HG03342 (cell line): ENCODE measurements around the gene MAML3.
"Not testable (repeated sequence)": the region's sequence is repeated elsewhere in the genome, so short reads cannot be mapped to it uniquely, and the experiment has no call there.

Experiments used
- ATAC-seq: cut with Tn5 transposase; IDR thresholded peaks from one replicate; pipeline ENCODE4 v1.9.1; 2021; ENCODE audit warnings: mild to moderate bottlenecking, moderate library complexity; ENCODE audit not compliant: unreplicated experiment

The MAML3 gene

GRCh38 chr4:139712882-139713281, 441.1 kb downstream of the MAML3 start:
- ATAC-seq = no peak

GRCh38 chr4:139711461-139711860, 442.5 kb downstream of the MAML3 start:
- no peak for ATAC-seq

- ATAC-seq = no peak
Measured at GRCh38 chr4:139710073-139710472, 443.9 kb downstream of the MAML3 start.

DNA sequence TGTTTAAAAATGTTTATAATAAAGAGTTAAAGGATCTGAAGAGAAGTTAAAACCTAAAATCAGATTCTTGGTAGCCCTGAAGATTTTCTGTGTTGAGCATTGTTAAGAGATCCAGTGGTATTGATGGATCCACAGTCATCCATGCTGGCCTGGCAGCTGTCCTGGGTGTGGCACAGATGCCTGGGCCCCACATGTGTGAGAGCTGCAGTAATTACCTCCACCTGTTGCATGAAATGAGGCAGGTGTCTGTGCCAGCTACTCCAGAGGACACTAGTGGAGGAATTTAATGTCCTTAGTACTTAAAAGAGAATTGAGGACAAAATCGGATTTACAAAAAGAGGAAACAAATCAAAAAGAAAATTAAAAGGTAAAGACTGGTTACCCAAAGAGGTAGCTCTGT, 444.3 kb downstream of the MAML3 start:
- no peak for ATAC-seq

- ATAC-seq = no peak
Measured at GRCh38 chr4:139704915-139705485, 449.0 kb downstream of the MAML3 start.

DNA sequence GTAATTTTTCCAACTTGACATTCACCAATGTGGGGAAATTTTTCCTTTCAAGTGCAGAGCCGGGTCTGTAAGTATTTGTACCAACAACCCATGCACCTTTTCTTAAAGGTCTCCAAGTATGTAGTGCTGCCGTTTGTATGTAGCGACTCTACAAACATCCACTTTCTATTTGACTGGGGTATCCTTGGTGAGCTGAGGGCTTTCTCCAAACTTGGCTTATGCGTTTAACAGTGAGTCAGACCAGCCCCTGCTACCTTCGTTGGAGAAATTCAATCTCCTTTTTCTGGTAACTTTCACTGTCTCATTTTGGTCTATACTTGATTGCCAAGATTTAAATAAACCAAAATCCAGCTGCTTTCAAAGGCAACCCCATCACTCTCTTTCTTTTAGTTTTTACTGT, 453.4 kb downstream of the MAML3 start:
- no peak for ATAC-seq

- ATAC-seq = not testable (repeated sequence)
Measured at GRCh38 chr4:139698167-139698925, 455.6 kb downstream of the MAML3 start.

DNA sequence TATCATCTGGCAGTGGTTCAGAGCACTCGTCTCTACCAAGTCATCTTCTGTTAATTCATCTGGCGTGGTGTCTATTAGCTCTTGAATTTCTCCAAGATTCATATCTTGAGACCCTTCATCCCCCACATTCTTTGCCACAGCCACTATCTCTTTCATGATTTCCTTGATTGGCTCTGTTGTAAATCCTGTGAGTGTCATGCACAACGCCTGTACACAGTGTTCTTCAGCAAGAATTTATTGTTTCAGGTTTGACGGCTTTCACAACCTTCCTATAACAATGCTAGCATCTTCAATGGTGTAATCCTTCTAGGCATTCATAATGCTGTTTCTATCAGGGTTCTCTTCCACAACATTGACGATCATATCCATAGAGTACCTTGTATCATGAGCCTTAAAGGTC, 457.5 kb downstream of the MAML3 start:
- no peak for ATAC-seq

- ATAC-seq = no peak
Measured at GRCh38 chr4:139694522-139695107, 459.4 kb downstream of the MAML3 start.

DNA sequence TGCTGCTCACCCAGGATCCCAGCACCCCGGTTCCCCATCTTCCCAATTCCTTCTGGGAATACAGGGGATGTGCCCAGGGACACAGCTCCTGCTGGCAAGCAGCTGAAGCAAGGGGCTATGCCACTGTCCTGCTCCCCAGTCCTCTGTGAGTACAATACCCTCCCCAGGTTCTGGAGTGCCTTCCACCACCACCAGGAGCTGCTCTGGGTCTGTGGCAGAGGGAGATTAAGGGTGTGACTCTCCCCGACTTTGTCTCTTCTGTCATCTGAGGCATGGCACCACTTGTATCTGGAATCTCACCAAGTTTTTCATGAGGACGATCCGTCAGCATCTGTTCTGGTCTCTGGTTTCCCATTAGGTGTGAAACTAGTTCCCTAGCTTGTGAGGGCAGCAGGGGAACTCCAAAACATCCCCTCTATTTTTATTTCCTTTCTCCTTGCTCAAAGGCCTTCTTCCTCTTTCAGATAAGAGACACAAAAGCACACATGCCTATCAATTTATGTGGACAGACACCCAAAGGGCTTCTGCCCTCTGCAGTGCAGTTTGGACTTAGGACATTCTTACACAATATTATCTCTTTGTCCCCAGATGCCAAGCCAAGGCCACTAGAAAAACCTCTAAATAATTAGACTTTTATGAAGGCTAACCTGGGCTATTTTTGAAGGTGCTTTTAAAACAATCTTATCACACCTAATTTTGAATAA, 461.5 kb downstream of the MAML3 start:
- ATAC-seq = peak; percentile 55

- ATAC-seq = no peak
Measured at GRCh38 chr4:139690419-139690818, 463.6 kb downstream of the MAML3 start.

- ATAC-seq = no peak
Measured at GRCh38 chr4:139689093-139689722, 464.8 kb downstream of the MAML3 start.

GRCh38 chr4:139686988-139687387, 467.0 kb downstream of the MAML3 start:
- ATAC-seq = no peak

- ATAC-seq = no peak
Measured at GRCh38 chr4:139686130-139686529, 467.9 kb downstream of the MAML3 start.

GRCh38 chr4:139685180-139685579, 468.8 kb downstream of the MAML3 start:
- ATAC-seq = no peak

DNA sequence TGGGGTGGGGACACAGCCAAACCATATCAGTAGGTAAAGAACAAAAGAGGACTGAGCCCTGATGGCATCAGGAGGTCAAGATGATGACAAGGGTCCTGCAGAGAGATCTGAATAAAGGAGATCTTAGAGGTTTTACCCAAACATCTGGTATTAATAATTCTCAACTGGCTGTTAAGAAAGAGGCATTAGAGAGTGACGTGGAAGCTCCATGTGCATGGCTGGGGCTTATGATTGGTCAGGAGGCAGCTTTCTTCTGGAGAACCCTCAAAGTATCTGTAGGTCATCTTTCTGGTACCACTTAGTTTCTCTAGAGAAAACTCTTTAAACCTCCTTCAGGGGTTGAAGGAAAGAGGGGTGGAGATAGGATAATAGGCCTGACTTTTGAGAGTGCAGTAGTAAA, 469.6 kb downstream of the MAML3 start:
- no peak for ATAC-seq

DNA sequence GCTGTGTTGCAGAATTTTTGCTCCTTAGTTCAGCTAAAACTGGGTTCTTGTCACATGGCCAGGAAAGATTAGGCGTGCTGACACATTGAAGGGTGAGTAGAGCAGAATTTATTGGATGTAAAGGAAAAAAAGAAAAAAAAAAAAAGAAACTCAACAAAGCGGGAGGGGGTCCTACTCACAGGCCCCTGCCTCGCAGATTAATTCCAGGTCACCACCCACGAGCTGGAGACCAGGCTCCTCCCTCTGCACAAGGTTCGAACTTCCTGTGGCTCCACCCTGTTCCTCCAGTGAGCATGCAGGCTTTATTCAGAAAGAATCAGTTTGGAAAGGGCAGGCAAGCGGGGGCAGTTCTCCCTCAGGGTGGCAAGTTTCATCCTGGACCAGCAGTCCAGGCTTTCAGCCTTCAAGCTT, 471.2 kb downstream of the MAML3 start:
- ATAC-seq = no peak

DNA sequence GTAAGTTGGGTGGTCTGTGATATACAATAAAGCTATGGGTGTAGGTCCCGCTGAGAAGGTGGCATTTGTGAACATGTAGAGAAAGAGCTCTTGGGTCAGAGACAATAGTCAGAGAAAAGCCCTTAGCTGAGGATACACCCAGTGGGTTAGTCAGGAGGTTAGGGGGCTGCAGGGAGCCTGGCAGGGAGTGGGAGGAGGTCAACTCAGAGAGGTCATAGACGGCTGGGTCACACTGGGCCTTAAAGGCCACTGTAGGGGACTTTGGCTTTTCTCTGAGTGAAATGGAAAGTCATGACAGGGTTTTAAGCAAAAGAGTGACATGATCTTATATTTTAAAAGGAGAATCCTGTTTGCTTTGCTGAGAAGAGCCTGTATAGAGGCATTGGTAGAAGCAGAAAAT, 471.7 kb downstream of the MAML3 start:
- no peak for ATAC-seq

DNA sequence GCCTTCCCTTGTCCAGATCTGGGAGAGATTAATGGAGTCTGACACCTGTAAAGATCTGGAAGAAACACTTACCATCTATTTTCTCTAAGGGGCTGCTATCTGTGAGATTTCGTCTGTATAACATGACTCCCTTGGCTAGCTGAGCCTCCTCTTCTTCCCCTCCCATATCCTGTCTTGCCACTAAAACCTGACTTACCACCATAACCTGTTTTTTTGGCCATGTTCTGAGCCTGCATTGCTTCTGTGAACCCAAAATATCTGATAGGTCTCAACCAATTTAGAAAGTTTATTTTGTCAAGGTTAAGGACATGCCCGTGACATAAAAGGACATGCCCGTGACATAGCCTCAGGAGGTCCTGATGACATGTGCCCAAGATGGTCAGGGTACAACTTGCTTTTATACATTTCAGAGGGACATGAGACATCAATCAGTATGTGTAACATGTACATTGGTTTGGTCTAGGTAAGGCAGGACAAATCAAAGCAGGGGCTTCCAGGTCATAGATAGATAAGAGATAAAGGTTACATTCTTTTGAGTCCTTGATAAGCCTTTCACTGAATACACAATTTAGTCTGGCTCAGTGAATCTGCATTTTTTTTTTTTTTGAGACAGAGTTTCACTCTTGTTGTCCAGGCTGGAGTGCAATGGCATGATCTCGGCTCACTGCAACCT, 476.9 kb downstream of the MAML3 start:
- no peak for ATAC-seq

GRCh38 chr4:139676365-139676764, 477.6 kb downstream of the MAML3 start:
- no peak for ATAC-seq

- ATAC-seq = no peak
Measured at GRCh38 chr4:139675651-139676050, 478.3 kb downstream of the MAML3 start.
